HepG2 (cell line): ENCODE data around the gene EIF5B. TPM values are rescaled to one million over a fixed set of nuclear protein-coding genes. Genes with fewer than 3 reads are reported as not detected.
A peak's percentile ranks its signal among the peaks of the same experiment; 100 is the strongest.

ENCODE experiments used
- ATAC-seq: fragments of 200-7000 bp; cut with Tn5 transposase; 3 replicates; pipeline ENCODE4 v1.9.1; 2020; ENCODE audit warnings: mild to moderate bottlenecking, moderate library complexity
- BruUV-seq: library from RNA; stranded (reverse); fragments of 400-500 nt; replicated peaks from 2 replicates; lab custom pipeline; 2021; lab: Mats Ljungman, UMichigan
- CTCF ChIA-PET: fragments of 300-600 bp; formaldehyde crosslinking; extraction: SDS; loops from one replicate; lab custom pipeline; 2021; ENCODE audit warnings: low total read pairs, inconsistent platforms, low intra/inter-chr PET ratio; lab: Yijun Ruan, JAX
- POLR2A ChIA-PET: fragments of 350-600 bp; sonication (Branson Sonifier 250); formaldehyde crosslinking; loops from one replicate; lab custom pipeline; 2020; ENCODE audit warnings: antibody characterized with exemption, inconsistent platforms; lab: Yijun Ruan, JAX
- DNase-seq: peaks from one replicate; pipeline ENCODE4 v3.0.0-alpha.2; 2015; ENCODE audit warnings: low spot score
- FAIRE-seq: peaks from 3 replicates; lab custom pipeline; 2011; peaks lifted over from hg19 to GRCh38; lab: Jason Lieb, UNC
- H2AFZ ChIP-seq: one replicate; pipeline ENCODE4 v1.6.1; 2011; ENCODE audit warnings: low read length, inconsistent platforms
- H3K27ac ChIP-seq: fragments of 300-600 bp; 3 replicates; pipeline ENCODE4 v1.8.0; 2011; ENCODE audit warnings: mixed run types, mild to moderate bottlenecking, mixed read lengths, low read length, inconsistent platforms; ENCODE audit not compliant: insufficient read depth; ENCODE audit errors: extremely low read length
- H3K27me3 ChIP-seq, 2 experiments: fragments of 200-600 bp in 1 of 2; 2 replicates in 1 of 2; 3 replicates in 1 of 2; pipeline versions ENCODE4 v1.6.0 to v1.8.0; 2011; ENCODE audit warnings: low read length in 2 of 2, mild to moderate bottlenecking in 2 of 2, moderate library complexity in 2 of 2, inconsistent platforms in 1 of 2; ENCODE audit not compliant: insufficient read depth in 2 of 2, control insufficient read depth in 1 of 2
- H3K36me3 ChIP-seq, 2 experiments: fragments of 200-600 bp in 1 of 2; replicated peaks in 1 of 2; 2 replicates in 1 of 2; 3 replicates in 1 of 2; pipeline versions ENCODE4 v1.5.1 to v1.8.0; 2011; ENCODE audit warnings: low read length in 2 of 2, inconsistent platforms in 1 of 2; ENCODE audit not compliant: insufficient read depth in 2 of 2, control insufficient read depth in 1 of 2
- H3K4me1 ChIP-seq: 2 replicates; pipeline ENCODE4 v1.5.1; 2012; ENCODE audit warnings: low read length, inconsistent platforms; ENCODE audit not compliant: insufficient read depth
- H3K4me2 ChIP-seq: 2 replicates; pipeline ENCODE4 v1.6.0; 2011; ENCODE audit warnings: low read depth, low read length, inconsistent platforms
- H3K4me3 ChIP-seq, 3 experiments: fragments of 200-600 bp in 1 of 3; sonication (generic), shearing (Covaris generic) in 1 of 3; replicated peaks in 1 of 3; 2 replicates each; pipeline ENCODE4 v1.5.1; 2011 to 2016; ENCODE audit warnings: low read length in 3 of 3, inconsistent platforms in 2 of 3, low read depth in 2 of 3, mild to moderate bottlenecking in 2 of 3, control low read depth in 1 of 3, mixed read lengths in 1 of 3; ENCODE audit not compliant: insufficient read depth in 1 of 3
- H3K79me2 ChIP-seq: one replicate; pipeline ENCODE4 v1.6.1; 2011; ENCODE audit warnings: low read length, inconsistent platforms; ENCODE audit not compliant: insufficient read depth
- H3K9ac ChIP-seq: 2 replicates; pipeline ENCODE4 v1.6.0; 2011; ENCODE audit warnings: mild to moderate bottlenecking, low read depth, low read length, inconsistent platforms; ENCODE audit not compliant: insufficient read depth
- H3K9me3 ChIP-seq: 2 replicates; pipeline ENCODE4 v1.5.1; 2012; ENCODE audit warnings: mild to moderate bottlenecking, low read length
- H4K20me1 ChIP-seq: 2 replicates; pipeline ENCODE4 v1.6.0; 2011; ENCODE audit warnings: inconsistent platforms, mild to moderate bottlenecking, low read length, moderate library complexity; ENCODE audit not compliant: insufficient read depth
- CEBPZ ChIP-seq: IDR thresholded peaks from 2 replicates; pipeline ENCODE4 v1.6.1; 2012; ENCODE audit warnings: low read length, improper control_type of control experiment
- CREB3 ChIP-seq: sonication (generic); formaldehyde crosslinking; IDR thresholded peaks from 2 replicates; pipeline ENCODE4 v1.5.0; 2020; ENCODE audit warnings: missing genetic modification reagents
- JDP2 ChIP-seq: sonication (generic); formaldehyde crosslinking; IDR thresholded peaks from 2 replicates; pipeline ENCODE4 v1.8.1; 2022; ENCODE audit warnings: missing genetic modification reagents, borderline replicate concordance
- PHF20 ChIP-seq: sonication (generic); formaldehyde crosslinking; IDR thresholded peaks from 2 replicates; pipeline ENCODE4 v1.5.0; 2020; ENCODE audit warnings: mild to moderate bottlenecking, missing genetic modification reagents
- TMF1 ChIP-seq: sonication (generic); formaldehyde crosslinking; IDR thresholded peaks from 2 replicates; pipeline ENCODE4 v1.8.1; 2022; ENCODE audit warnings: low read depth, missing genetic modification reagents
- ZBTB7B ChIP-seq: sonication (generic); formaldehyde crosslinking; IDR thresholded peaks from 2 replicates; pipeline ENCODE4 v1.4.0; 2020; ENCODE audit warnings: missing genetic modification reagents
- ZBTB8A ChIP-seq: sonication (generic); formaldehyde crosslinking; IDR thresholded peaks from 2 replicates; pipeline ENCODE4 v1.4.0; 2020; ENCODE audit warnings: mild to moderate bottlenecking, low read depth, missing genetic modification reagents, borderline replicate concordance
- ZNF143 ChIP-seq: sonication (generic); formaldehyde crosslinking; IDR thresholded peaks from 2 replicates; pipeline ENCODE4 v1.4.0; 2020; ENCODE audit warnings: missing genetic modification reagents
- ZNF30 ChIP-seq: sonication (generic); formaldehyde crosslinking; IDR thresholded peaks from 2 replicates; pipeline ENCODE4 v1.5.0; 2020; ENCODE audit warnings: mild to moderate bottlenecking, missing genetic modification reagents
- ZNF468 ChIP-seq: sonication (generic); formaldehyde crosslinking; IDR thresholded peaks from 2 replicates; pipeline ENCODE4 v1.8.0; 2022; ENCODE audit warnings: mild to moderate bottlenecking, moderate library complexity, missing genetic modification reagents
- ZNF580 ChIP-seq: IDR thresholded peaks from 2 replicates; pipeline ENCODE4 v1.6.1; 2016; ENCODE audit warnings: low read depth, borderline replicate concordance
- ZNF790 ChIP-seq: sonication (generic); formaldehyde crosslinking; IDR thresholded peaks from 2 replicates; pipeline ENCODE4 v1.8.0; 2022; ENCODE audit warnings: missing genetic modification reagents, mild to moderate bottlenecking, borderline replicate concordance
- WGBS: methylation state at CpG from one replicate; pipeline ENCODE4 v1.1.6; 2017; ENCODE audit warnings: low lambda C conversion rate; 5-methylcytosine and 5-hydroxymethylcytosine counted together
- in situ Hi-C: cut with HindIII; loops from 2 replicates; pipeline ENCODE4 v1.10.0; 2017; ENCODE audit warnings: low pct_unique_long_range_greater_than_20kb; ENCODE audit not compliant: extremely low pct_ligation_motif_present
- intact Hi-C: fragments of 100-400 bp; cut with micrococcal nuclease; formaldehyde crosslinking; loops from one replicate; pipeline ENCODE4 v1.10.0; 2022; ENCODE audit not compliant: unreplicated experiment
- polyA plus RNA-seq, 8 experiments: library from polyadenylated mRNA; depleted of rRNA in 3 of 8; stranded (reverse) in 7 of 8; unstranded in 1 of 8; fragments of >200 nt; fragmentation: Illumina TruSeq in 4 of 8; extraction: Trizol in 4 of 8; gene quantifications; 2 replicates each; pipeline versions ENCODE4 v1.2.1 to v1.2.3, GENCODE V29; 2011 to 2016; ENCODE audit warnings: low read depth in 4 of 8, missing spikeins in 1 of 8, mixed read lengths in 1 of 8; ENCODE audit not compliant: insufficient read depth in 1 of 8
- total RNA-seq, 5 experiments: library from RNA; depleted of rRNA; stranded (reverse); fragments of >200 nt; fragmentation: Illumina TruSeq; extraction: Trizol; gene quantifications; 2 replicates each; pipeline ENCODE4 v1.2.3, GENCODE V29; 2016; ENCODE audit warnings: low read depth in 1 of 5
- TF ChIP-seq, protein P1 (sequence below): sonication (generic); formaldehyde crosslinking; IDR thresholded peaks from 2 replicates; pipeline ENCODE4 v1.8.1; 2023; ENCODE audit warnings: missing genetic modification reagents, mild to moderate bottlenecking, borderline replicate concordance

EIF5B gene
- total and polyA plus RNA-seq, 2 of the 13 experiments (the other 11 are each of a cell fraction or from before 2014, with no cell fraction given) = 8.8 to 32.1 TPM

DNA sequence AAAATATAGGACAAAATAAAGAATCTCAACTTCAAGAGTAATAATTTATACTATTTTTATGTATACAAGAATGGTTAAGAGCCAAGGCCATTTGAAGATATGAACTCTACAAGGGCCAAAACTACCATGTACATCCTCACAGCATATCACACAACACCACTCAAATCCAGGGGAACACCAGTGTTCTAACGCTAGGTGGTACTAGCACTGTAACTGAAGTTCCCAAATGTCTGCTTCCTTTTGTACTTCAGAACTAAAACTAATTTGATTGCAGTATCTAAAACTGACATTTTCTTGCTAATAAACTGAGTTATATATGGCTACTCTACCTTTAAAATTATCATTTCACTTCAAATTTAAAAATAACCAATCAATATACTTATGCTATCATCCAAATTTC is 105.6 kb downstream of the EIF5B start:
- no peak for FAIRE-seq
- Histone ChIP-seq H3K27ac (no peak overlapping the region), H3K79me2 (peaks cover 11% of the 10 kb centered on the region), H3K36me3 (peaks cover 19 to 54% of the 10 kb centered on the region in 2 experiments), H3K9ac (no peak overlapping the region)
- in situ Hi-C loops = no loop called here
- intact Hi-C loops = loop anchor here (5.0 kb wide), 1 partner anchor 44 kb away; no protein-coding TSS in a partner anchor
- no TSS peak for BruUV-seq
- POLR2A ChIA-PET = no interaction called here
- TF ChIP-seq CEBPZ (no peak), ZNF468 (CRISPR knock-in tag) (no peak), ZNF580 (CRISPR knock-in tag) (no peak)
- TF ChIP-seq, all 625 proteins: peak for 0
- Histone ChIP-seq H3K9me3 (no peaks in the 10 kb centered on the region), H2AFZ (no peak overlapping the region), H3K27me3 (no peaks in the 10 kb centered on the region), H4K20me1 (no peaks in the 10 kb centered on the region), H3K4me1 (no peaks in the 10 kb centered on the region), H3K4me3 (no peak overlapping the region), H3K4me2 (no peak overlapping the region)
- CTCF ChIA-PET = interaction anchor here (1.3 kb wide), 1 partner anchor 47 kb away, joined by 4 read pairs; the partner anchor contains the start of gene REV1
- 72% methylated on average over 1 of the region's 1 CpG for WGBS
- peak; percentile 62 for ATAC-seq
- DNase-seq = no peak

- in situ Hi-C loops (no loop called here), intact Hi-C loops (loop anchor here (5.0 kb wide), 1 partner anchor 43 kb away; no protein-coding TSS in a partner anchor)
- H3K4me1 ChIP-seq = no peaks in the 10 kb centered on the region
- H3K27me3 ChIP-seq = no peaks in the 10 kb centered on the region
- ChIA-PET POLR2A (no interaction called here), CTCF (no interaction called here)
- FAIRE-seq (no peak), DNase-seq (no peak), ATAC-seq (no peak)
- no peak overlapping the region for H3K9ac ChIP-seq
- no peak overlapping the region for H3K27ac ChIP-seq
- H2AFZ ChIP-seq = no peak overlapping the region
- no peak overlapping the region for H3K4me3 ChIP-seq
- no peaks in the 10 kb centered on the region for H4K20me1 ChIP-seq
- H3K79me2 ChIP-seq = peaks cover 11% of the 10 kb centered on the region
- no peaks in the 10 kb centered on the region for H3K9me3 ChIP-seq
- WGBS = 97% methylated on average over 2 of the region's 2 CpGs
- BruUV-seq = no TSS peak
- peaks cover 20 to 53% of the 10 kb centered on the region in 2 experiments for H3K36me3 ChIP-seq
- H3K4me2 ChIP-seq = no peak overlapping the region
- TF ChIP-seq ZBTB7B (no peak), ZBTB8A (CRISPR knock-in tag) (no peak), ZNF30 (CRISPR knock-in tag) (no peak), TMF1 (CRISPR knock-in tag) (no peak), ZNF790 (CRISPR knock-in tag) (no peak), PHF20 (no peak), CREB3 (no peak), ZNF143 (CRISPR knock-in tag) (no peak), JDP2 (no peak)
- TF ChIP-seq, protein P1, sequence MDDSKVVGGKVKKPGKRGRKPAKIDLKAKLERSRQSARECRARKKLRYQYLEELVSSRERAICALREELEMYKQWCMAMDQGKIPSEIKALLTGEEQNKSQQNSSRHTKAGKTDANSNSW (CRISPR knock-in tag) = no peak
Measured at GRCh38 chr2:99444222-99444621, 107.0 kb downstream of the EIF5B start.
